Central memory CD4-positive, alpha-beta T cell (primary cell): ENCODE measurements around the gene SLC6A6.

ENCODE experiments used
- DNase-seq: peaks from one replicate; pipeline ENCODE4 v3.0.0; 2022
- total RNA-seq, 3 experiments: gene quantifications; one replicate each; lab custom pipeline; 2026; lab: John Stamatoyannopoulos, UW

The SLC6A6 gene
- 89.1 to 165 (median 106) reads per million in 3 experiments for total RNA-seq

- peak; percentile 94 for DNase-seq
Measured at GRCh38 chr3:14402304-14402811, at the start of gene SLC6A6. Gene SLC6A6 (plus strand): TSS chr3:14402606. CDS start chr3:14443635, 41,029 bp downstream.

- no peak for DNase-seq
Measured at GRCh38 chr3:14353502-14353901, 48.9 kb upstream of the SLC6A6 start.

- DNase-seq, result no peak
Measured at GRCh38 chr3:14357463-14357862, 44.9 kb upstream of the SLC6A6 start.

GRCh38 chr3:14358426-14359211 is 43.8 kb upstream of the SLC6A6 start:
- DNase-seq, result no peak

- DNase-seq, result no peak
Measured at GRCh38 chr3:14359348-14359747, 43.1 kb upstream of the SLC6A6 start.

GRCh38 chr3:14360123-14360881 is 42.1 kb upstream of the SLC6A6 start:
- DNase-seq, result no peak

GRCh38 chr3:14361068-14361677 is 41.2 kb upstream of the SLC6A6 start:
- DNase-seq, result no peak

- no peak for DNase-seq
Measured at GRCh38 chr3:14362890-14363289, 39.5 kb upstream of the SLC6A6 start.

- DNase-seq, result no peak
Measured at GRCh38 chr3:14363379-14363778, 39.0 kb upstream of the SLC6A6 start.

GRCh38 chr3:14363991-14364390 is 38.4 kb upstream of the SLC6A6 start:
- DNase-seq, result no peak

GRCh38 chr3:14364580-14365292 is 37.7 kb upstream of the SLC6A6 start:
- no peak for DNase-seq

GRCh38 chr3:14366248-14366647 is 36.2 kb upstream of the SLC6A6 start:
- DNase-seq, result no peak

- DNase-seq, result no peak
Measured at GRCh38 chr3:14366915-14367823, 35.2 kb upstream of the SLC6A6 start.

GRCh38 chr3:14368146-14368545 is 34.3 kb upstream of the SLC6A6 start:
- no peak for DNase-seq

- no peak for DNase-seq
Measured at GRCh38 chr3:14368885-14369284, 33.5 kb upstream of the SLC6A6 start.

- DNase-seq, result no peak
Measured at GRCh38 chr3:14369675-14370669, 32.4 kb upstream of the SLC6A6 start.

- DNase-seq, result no peak
Measured at GRCh38 chr3:14370720-14371572, 31.5 kb upstream of the SLC6A6 start.

GRCh38 chr3:14371573-14372474 is 30.6 kb upstream of the SLC6A6 start:
- no peak for DNase-seq
